IMR-90 (cell line): Measurements from ENCODE around the gene SDS.

ENCODE experiments used
- CEBPB ChIP-seq: IDR thresholded peaks from 2 replicates; pipeline ENCODE4 v1.6.1; 2012; ENCODE audit warnings: low read depth, low read length, improper control_type of control experiment
- CHD1 ChIP-seq: IDR thresholded peaks from 2 replicates; pipeline ENCODE4 v1.6.1; 2012; ENCODE audit warnings: low read depth, low read length, improper control_type of control experiment
- FOS ChIP-seq: fragments of 150-350 bp; IDR thresholded peaks from 2 replicates; pipeline ENCODE4 v1.6.1; 2016; ENCODE audit warnings: low read depth, low read length
- MAFK ChIP-seq: IDR thresholded peaks from 2 replicates; pipeline ENCODE4 v1.6.1; 2012; ENCODE audit warnings: low read depth, low read length, improper control_type of control experiment
- MXI1 ChIP-seq: IDR thresholded peaks from 2 replicates; pipeline ENCODE4 v1.6.1; 2012; ENCODE audit warnings: low read depth, mild to moderate bottlenecking, low read length, moderate library complexity, borderline replicate concordance
- POLR2A ChIP-seq: IDR thresholded peaks from 2 replicates; pipeline ENCODE4 v1.6.1; 2012; ENCODE audit warnings: mild to moderate bottlenecking, low read depth, low read length
- RAD21 ChIP-seq: IDR thresholded peaks from 2 replicates; pipeline ENCODE4 v1.6.1; 2012; ENCODE audit warnings: low read length, improper control_type of control experiment
- RFX5 ChIP-seq: IDR thresholded peaks from 2 replicates; pipeline ENCODE4 v1.8.0; 2012; ENCODE audit warnings: low read depth, mild to moderate bottlenecking, low read length, moderate library complexity
- SMC3 ChIP-seq: fragments of 150-350 bp; IDR thresholded peaks from 2 replicates; pipeline ENCODE4 v1.6.1; 2016; ENCODE audit warnings: low read depth, mild to moderate bottlenecking, antibody characterized with exemption, low read length, moderate library complexity
- TF ChIP-seq, protein P1 (sequence below): conservative IDR thresholded peaks from 2 replicates; pipeline ENCODE4 v1.5.1; 2012; ENCODE audit warnings: mild to moderate bottlenecking, low read depth, low read length, improper control_type of control experiment
- TF ChIP-seq, protein P2 (sequence below): fragments of 150-350 bp; IDR thresholded peaks from 2 replicates; pipeline ENCODE4 v1.6.1; 2017; ENCODE audit warnings: mild to moderate bottlenecking, antibody characterized with exemption, low read length, low read depth
- TF ChIP-seq, protein P3 (sequence below): fragments of 150-350 bp; IDR thresholded peaks from 2 replicates; pipeline ENCODE4 v1.6.1; 2016; ENCODE audit warnings: low read depth, mild to moderate bottlenecking, low read length, moderate library complexity, borderline replicate concordance

DNA sequence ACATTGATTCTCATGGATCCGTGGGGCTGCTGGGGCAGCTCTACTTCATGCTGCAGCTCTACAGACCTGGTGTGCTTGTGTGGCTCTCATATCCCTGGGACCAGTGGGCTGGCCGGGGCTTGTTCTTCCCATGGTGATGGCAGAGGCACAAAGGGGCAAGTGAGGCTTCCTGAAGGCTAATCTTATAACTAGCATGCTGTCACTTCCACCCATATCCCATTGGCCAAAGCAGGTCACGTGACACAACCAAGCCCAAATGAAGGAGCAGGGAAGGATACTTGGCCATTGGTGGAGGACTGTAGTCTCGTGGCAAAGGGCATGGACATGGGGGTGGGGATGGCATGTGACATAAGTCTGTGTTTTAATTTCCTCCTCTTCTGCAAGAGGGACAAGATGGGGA lies 35.4 kb downstream of the SDS start:
- TF ChIP-seq, protein P1, sequence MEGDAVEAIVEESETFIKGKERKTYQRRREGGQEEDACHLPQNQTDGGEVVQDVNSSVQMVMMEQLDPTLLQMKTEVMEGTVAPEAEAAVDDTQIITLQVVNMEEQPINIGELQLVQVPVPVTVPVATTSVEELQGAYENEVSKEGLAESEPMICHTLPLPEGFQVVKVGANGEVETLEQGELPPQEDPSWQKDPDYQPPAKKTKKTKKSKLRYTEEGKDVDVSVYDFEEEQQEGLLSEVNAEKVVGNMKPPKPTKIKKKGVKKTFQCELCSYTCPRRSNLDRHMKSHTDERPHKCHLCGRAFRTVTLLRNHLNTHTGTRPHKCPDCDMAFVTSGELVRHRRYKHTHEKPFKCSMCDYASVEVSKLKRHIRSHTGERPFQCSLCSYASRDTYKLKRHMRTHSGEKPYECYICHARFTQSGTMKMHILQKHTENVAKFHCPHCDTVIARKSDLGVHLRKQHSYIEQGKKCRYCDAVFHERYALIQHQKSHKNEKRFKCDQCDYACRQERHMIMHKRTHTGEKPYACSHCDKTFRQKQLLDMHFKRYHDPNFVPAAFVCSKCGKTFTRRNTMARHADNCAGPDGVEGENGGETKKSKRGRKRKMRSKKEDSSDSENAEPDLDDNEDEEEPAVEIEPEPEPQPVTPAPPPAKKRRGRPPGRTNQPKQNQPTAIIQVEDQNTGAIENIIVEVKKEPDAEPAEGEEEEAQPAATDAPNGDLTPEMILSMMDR, result no peak
- TF ChIP-seq RAD21, result no peak
- TF ChIP-seq, protein P2, sequence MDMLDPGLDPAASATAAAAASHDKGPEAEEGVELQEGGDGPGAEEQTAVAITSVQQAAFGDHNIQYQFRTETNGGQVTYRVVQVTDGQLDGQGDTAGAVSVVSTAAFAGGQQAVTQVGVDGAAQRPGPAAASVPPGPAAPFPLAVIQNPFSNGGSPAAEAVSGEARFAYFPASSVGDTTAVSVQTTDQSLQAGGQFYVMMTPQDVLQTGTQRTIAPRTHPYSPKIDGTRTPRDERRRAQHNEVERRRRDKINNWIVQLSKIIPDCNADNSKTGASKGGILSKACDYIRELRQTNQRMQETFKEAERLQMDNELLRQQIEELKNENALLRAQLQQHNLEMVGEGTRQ, result no peak; the same call in 1 of the 2 replicates
- no peak for TF ChIP-seq POLR2A
- no peak for TF ChIP-seq FOS
- TF ChIP-seq, protein P3, sequence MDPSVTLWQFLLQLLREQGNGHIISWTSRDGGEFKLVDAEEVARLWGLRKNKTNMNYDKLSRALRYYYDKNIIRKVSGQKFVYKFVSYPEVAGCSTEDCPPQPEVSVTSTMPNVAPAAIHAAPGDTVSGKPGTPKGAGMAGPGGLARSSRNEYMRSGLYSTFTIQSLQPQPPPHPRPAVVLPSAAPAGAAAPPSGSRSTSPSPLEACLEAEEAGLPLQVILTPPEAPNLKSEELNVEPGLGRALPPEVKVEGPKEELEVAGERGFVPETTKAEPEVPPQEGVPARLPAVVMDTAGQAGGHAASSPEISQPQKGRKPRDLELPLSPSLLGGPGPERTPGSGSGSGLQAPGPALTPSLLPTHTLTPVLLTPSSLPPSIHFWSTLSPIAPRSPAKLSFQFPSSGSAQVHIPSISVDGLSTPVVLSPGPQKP, result no peak
- TF ChIP-seq RFX5, result no peak
- TF ChIP-seq CEBPB, result no peak
- TF ChIP-seq MAFK, result no peak
- no peak for TF ChIP-seq CHD1
- no peak for TF ChIP-seq MXI1
- no peak for TF ChIP-seq SMC3
